H1 (cell line): Measurements from ENCODE around the gene CDK16. TPM values are rescaled to one million over a fixed set of nuclear protein-coding genes. Genes with fewer than 3 reads are reported as not detected.

Source experiments
- CHD1 ChIP-seq: IDR thresholded peaks from 2 replicates; pipeline ENCODE4 v1.6.1; 2012; ENCODE audit warnings: low read depth, low read length, improper control_type of control experiment
- CHD2 ChIP-seq: IDR thresholded peaks from 2 replicates; pipeline ENCODE4 v1.6.1; 2012; ENCODE audit warnings: low read length, improper control_type of control experiment
- CREB1 ChIP-seq: IDR thresholded peaks from 2 replicates; pipeline ENCODE4 v1.6.1; 2012; ENCODE audit warnings: inconsistent platforms
- GTF2F1 ChIP-seq: IDR thresholded peaks from 2 replicates; pipeline ENCODE4 v1.6.1; 2012; ENCODE audit warnings: low read depth, low read length, improper control_type of control experiment, borderline replicate concordance
- JUND ChIP-seq: IDR thresholded peaks from 2 replicates; pipeline ENCODE4 v1.6.1; 2011; ENCODE audit warnings: mild to moderate bottlenecking, improper control_type of control experiment, low read length
- KDM1A ChIP-seq: fragments of 200-600, 300-600 bp; sonication (generic); IDR thresholded peaks from 2 replicates; pipeline ENCODE4 v1.7.1; 2016; ENCODE audit warnings: mild to moderate bottlenecking, low read length, borderline replicate concordance
- POU5F1 ChIP-seq: IDR thresholded peaks from 2 replicates; pipeline ENCODE4 v1.6.1; 2011; ENCODE audit warnings: low read depth, mild to moderate bottlenecking, low read length, moderate library complexity
- RNF2 ChIP-seq: fragments of 200-900, 300-1000 bp; sonication (generic); IDR thresholded peaks from 2 replicates; pipeline ENCODE4 v1.7.1; 2016; ENCODE audit warnings: borderline replicate concordance, low read depth, mild to moderate bottlenecking, antibody characterized with exemption, low read length; ENCODE audit not compliant: poor library complexity, severe bottlenecking; ENCODE audit errors: missing control alignments
- TBP ChIP-seq: IDR thresholded peaks from 2 replicates; pipeline ENCODE4 v1.6.1; 2011; ENCODE audit warnings: low read depth, low read length, improper control_type of control experiment
- polyA plus RNA-seq, 7 experiments: library from polyadenylated mRNA; depleted of rRNA in 3 of 7; stranded (reverse) in 5 of 7; unstranded in 2 of 7; fragments of >200 nt in 5 of 7; fragments of 200-250 nt in 2 of 7; gene quantifications; 1 replicate in 5 of 7; 2 replicates in 1 of 7; 4 replicates in 1 of 7; pipeline versions ENCODE4 v1.2.1 to v1.2.3, GENCODE V29; 2011 to 2013; ENCODE audit warnings: missing spikeins in 2 of 7, mixed read lengths in 2 of 7
- total RNA-seq: library from RNA; stranded (reverse); fragmentation: NEBNext Ultra II Directional; extraction: Animal tissue kit (Norgen Biotek cat#: 25700); gene quantifications from 2 replicates; pipeline ENCODE4 v1.2.1, GENCODE V29; 2021
- TF ChIP-seq, protein P1 (sequence below): fragments of 300-600 bp; sonication (generic); IDR thresholded peaks from 2 replicates; pipeline ENCODE4 v1.7.1; 2012; ENCODE audit warnings: low read length, moderate library complexity, mild to moderate bottlenecking, inconsistent platforms; ENCODE audit not compliant: insufficient replicate concordance
- TF ChIP-seq, protein P2 (sequence below): IDR thresholded peaks from 2 replicates; pipeline ENCODE4 v1.6.1; 2012; ENCODE audit warnings: low read length, inconsistent platforms

The CDK16 gene
- total and polyA plus RNA-seq, 2 of the 8 experiments (the other 6 are each of a cell fraction or from before 2014, with no cell fraction given) = 124 to 204 TPM

DNA sequence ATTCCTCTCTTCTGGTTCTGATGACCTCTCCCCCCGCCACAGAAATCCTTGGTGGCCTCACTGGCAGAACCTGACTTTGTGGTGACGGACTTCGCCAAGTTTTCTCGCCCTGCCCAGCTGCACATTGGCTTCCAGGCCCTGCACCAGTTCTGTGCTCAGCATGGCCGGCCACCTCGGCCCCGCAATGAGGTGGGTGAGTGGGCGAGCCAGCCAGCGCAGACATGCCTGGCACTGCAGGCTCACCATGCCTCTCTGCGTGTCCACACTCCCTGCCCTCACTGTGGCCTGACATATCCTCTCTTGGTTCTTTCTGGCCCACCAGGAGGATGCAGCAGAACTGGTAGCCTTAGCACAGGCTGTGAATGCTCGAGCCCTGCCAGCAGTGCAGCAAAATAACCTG, 16.2 kb upstream of the CDK16 start (continued):
- TF ChIP-seq, protein P1, sequence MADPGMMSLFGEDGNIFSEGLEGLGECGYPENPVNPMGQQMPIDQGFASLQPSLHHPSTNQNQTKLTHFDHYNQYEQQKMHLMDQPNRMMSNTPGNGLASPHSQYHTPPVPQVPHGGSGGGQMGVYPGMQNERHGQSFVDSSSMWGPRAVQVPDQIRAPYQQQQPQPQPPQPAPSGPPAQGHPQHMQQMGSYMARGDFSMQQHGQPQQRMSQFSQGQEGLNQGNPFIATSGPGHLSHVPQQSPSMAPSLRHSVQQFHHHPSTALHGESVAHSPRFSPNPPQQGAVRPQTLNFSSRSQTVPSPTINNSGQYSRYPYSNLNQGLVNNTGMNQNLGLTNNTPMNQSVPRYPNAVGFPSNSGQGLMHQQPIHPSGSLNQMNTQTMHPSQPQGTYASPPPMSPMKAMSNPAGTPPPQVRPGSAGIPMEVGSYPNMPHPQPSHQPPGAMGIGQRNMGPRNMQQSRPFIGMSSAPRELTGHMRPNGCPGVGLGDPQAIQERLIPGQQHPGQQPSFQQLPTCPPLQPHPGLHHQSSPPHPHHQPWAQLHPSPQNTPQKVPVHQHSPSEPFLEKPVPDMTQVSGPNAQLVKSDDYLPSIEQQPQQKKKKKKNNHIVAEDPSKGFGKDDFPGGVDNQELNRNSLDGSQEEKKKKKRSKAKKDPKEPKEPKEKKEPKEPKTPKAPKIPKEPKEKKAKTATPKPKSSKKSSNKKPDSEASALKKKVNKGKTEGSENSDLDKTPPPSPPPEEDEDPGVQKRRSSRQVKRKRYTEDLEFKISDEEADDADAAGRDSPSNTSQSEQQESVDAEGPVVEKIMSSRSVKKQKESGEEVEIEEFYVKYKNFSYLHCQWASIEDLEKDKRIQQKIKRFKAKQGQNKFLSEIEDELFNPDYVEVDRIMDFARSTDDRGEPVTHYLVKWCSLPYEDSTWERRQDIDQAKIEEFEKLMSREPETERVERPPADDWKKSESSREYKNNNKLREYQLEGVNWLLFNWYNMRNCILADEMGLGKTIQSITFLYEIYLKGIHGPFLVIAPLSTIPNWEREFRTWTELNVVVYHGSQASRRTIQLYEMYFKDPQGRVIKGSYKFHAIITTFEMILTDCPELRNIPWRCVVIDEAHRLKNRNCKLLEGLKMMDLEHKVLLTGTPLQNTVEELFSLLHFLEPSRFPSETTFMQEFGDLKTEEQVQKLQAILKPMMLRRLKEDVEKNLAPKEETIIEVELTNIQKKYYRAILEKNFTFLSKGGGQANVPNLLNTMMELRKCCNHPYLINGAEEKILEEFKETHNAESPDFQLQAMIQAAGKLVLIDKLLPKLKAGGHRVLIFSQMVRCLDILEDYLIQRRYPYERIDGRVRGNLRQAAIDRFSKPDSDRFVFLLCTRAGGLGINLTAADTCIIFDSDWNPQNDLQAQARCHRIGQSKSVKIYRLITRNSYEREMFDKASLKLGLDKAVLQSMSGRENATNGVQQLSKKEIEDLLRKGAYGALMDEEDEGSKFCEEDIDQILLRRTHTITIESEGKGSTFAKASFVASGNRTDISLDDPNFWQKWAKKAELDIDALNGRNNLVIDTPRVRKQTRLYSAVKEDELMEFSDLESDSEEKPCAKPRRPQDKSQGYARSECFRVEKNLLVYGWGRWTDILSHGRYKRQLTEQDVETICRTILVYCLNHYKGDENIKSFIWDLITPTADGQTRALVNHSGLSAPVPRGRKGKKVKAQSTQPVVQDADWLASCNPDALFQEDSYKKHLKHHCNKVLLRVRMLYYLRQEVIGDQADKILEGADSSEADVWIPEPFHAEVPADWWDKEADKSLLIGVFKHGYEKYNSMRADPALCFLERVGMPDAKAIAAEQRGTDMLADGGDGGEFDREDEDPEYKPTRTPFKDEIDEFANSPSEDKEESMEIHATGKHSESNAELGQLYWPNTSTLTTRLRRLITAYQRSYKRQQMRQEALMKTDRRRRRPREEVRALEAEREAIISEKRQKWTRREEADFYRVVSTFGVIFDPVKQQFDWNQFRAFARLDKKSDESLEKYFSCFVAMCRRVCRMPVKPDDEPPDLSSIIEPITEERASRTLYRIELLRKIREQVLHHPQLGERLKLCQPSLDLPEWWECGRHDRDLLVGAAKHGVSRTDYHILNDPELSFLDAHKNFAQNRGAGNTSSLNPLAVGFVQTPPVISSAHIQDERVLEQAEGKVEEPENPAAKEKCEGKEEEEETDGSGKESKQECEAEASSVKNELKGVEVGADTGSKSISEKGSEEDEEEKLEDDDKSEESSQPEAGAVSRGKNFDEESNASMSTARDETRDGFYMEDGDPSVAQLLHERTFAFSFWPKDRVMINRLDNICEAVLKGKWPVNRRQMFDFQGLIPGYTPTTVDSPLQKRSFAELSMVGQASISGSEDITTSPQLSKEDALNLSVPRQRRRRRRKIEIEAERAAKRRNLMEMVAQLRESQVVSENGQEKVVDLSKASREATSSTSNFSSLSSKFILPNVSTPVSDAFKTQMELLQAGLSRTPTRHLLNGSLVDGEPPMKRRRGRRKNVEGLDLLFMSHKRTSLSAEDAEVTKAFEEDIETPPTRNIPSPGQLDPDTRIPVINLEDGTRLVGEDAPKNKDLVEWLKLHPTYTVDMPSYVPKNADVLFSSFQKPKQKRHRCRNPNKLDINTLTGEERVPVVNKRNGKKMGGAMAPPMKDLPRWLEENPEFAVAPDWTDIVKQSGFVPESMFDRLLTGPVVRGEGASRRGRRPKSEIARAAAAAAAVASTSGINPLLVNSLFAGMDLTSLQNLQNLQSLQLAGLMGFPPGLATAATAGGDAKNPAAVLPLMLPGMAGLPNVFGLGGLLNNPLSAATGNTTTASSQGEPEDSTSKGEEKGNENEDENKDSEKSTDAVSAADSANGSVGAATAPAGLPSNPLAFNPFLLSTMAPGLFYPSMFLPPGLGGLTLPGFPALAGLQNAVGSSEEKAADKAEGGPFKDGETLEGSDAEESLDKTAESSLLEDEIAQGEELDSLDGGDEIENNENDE = no peak
- TF ChIP-seq CHD2 (no peak), JUND (no peak), TBP (no peak), RNF2 (no peak), KDM1A (no peak), CREB1 (no peak), GTF2F1 (no peak), CHD1 (no peak), POU5F1 (no peak)
- TF ChIP-seq, protein P2, sequence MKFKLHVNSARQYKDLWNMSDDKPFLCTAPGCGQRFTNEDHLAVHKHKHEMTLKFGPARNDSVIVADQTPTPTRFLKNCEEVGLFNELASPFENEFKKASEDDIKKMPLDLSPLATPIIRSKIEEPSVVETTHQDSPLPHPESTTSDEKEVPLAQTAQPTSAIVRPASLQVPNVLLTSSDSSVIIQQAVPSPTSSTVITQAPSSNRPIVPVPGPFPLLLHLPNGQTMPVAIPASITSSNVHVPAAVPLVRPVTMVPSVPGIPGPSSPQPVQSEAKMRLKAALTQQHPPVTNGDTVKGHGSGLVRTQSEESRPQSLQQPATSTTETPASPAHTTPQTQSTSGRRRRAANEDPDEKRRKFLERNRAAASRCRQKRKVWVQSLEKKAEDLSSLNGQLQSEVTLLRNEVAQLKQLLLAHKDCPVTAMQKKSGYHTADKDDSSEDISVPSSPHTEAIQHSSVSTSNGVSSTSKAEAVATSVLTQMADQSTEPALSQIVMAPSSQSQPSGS = no peak
